Tibial nerve (tissue), 4 donors: ENCODE results near the gene GRIK3.

ENCODE experiments used
- CTCF ChIP-seq, 5 experiments: fragments of 200-600 bp in 3 of 5; fragments of 450-650 bp in 2 of 5; sonication (generic) in 3 of 5; IDR thresholded peaks; one replicate each; pipeline ENCODE4 v1.5.1; 2016 to 2019; ENCODE audit warnings: antibody characterized with exemption in 5 of 5, mild to moderate bottlenecking in 3 of 5, moderate library complexity in 2 of 5
- EP300 ChIP-seq, 2 donors: sonication (generic); formaldehyde crosslinking; IDR thresholded peaks; one replicate each; pipeline ENCODE4 v1.6.1; 2017; ENCODE audit warnings: antibody characterized with exemption in 2 of 2, mild to moderate bottlenecking in 1 of 2

DNA sequence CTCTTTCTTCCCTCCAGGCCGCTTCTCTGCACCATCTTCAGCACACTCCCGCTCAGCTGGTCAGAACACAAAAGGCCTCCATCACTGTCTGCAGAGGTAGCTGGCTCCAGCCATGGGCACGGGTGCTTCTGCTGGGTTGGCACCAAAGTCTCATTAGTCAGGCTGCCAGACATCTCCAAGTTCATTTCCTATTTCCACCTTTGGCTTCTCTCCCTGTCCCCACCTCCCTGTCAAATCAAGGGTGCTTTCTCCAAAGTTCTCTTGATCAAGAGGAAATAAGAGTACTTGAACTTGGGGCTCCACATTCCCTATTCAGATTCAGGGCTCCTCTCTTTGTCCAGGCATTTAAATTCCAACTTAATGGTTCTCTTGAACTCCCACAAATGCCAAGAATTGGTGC lies 33.9 kb upstream of the GRIK3 start:
- TF ChIP-seq EP300 (IDR thresholded peaks at IDR 0.05) (no peak), CTCF (IDR thresholded peaks at IDR 0.05) (no peak)
